B cell (primary cell): ENCODE data around the gene ZNF521. TPM values are rescaled to one million over a fixed set of nuclear protein-coding genes. Genes with fewer than 3 reads are reported as not detected.

ENCODE experiments used
- ATAC-seq: fragments of 200-7000 bp; cut with Tn5 transposase; one replicate; pipeline ENCODE4 v1.10.0; 2021; ENCODE audit warnings: low read depth, mild to moderate bottlenecking, moderate number of reproducible peaks, moderate library complexity
- CTCF ChIA-PET: fragments of 350-600 bp; sonication (Branson Sonifier 250); formaldehyde crosslinking; loops from one replicate; lab custom pipeline; 2021; ENCODE audit warnings: antibody characterized with exemption, inconsistent platforms; lab: Charles Lee
- POLR2A ChIA-PET: fragments of 350-600 bp; sonication (Branson Sonifier 250); formaldehyde crosslinking; loops from one replicate; lab custom pipeline; 2021; ENCODE audit warnings: antibody characterized with exemption; lab: Charles Lee
- DNase-seq: peaks from one replicate; pipeline ENCODE4 v3.0.0; 2013
- H2AFZ ChIP-seq: 2 replicates; pipeline ENCODE4 v1.6.1; 2012; ENCODE audit warnings: mild to moderate bottlenecking, low read depth, low read length; ENCODE audit not compliant: insufficient read depth, poor library complexity, severe bottlenecking
- H3K27ac ChIP-seq, 2 donors: 1 replicate in 1 of 2; 2 replicates in 1 of 2; pipeline ENCODE4 v1.5.1; 2012 to 2013; ENCODE audit warnings: low read length in 2 of 2, mild to moderate bottlenecking in 2 of 2, moderate library complexity in 1 of 2
- H3K27me3 ChIP-seq, 4 experiments: fragments of 200-600 bp in 1 of 4; sonication (generic) in 1 of 4; replicated peaks in 1 of 4; 1 replicate in 2 of 4; 2 replicates in 2 of 4; pipeline versions ENCODE4 v1.6.1 to v1.7.0; 2013 to 2016; ENCODE audit warnings: low read length in 3 of 4, mild to moderate bottlenecking in 2 of 4, mixed read lengths in 1 of 4, moderate library complexity in 1 of 4; ENCODE audit not compliant: insufficient read depth in 4 of 4, control insufficient read depth in 3 of 4; ENCODE audit errors: control extremely low read depth in 1 of 4
- H3K36me3 ChIP-seq, 2 experiments: replicated peaks in 1 of 2; 1 replicate in 1 of 2; 2 replicates in 1 of 2; pipeline versions ENCODE4 v1.6.1 to v1.7.1; 2013; ENCODE audit warnings: low read length in 1 of 2; ENCODE audit not compliant: insufficient read depth in 2 of 2, control insufficient read depth in 1 of 2; ENCODE audit errors: control extremely low read depth in 1 of 2, extremely low read depth in 1 of 2
- H3K4me1 ChIP-seq, 2 donors: fragments of 200-600 bp in 1 of 2; sonication (generic) in 1 of 2; 1 replicate in 1 of 2; 2 replicates in 1 of 2; pipeline versions ENCODE4 v1.5.1 to v1.6.1; 2013 to 2017; ENCODE audit warnings: low read length in 2 of 2; ENCODE audit not compliant: control insufficient read depth in 2 of 2, insufficient read depth in 2 of 2
- H3K4me2 ChIP-seq: replicated peaks from 2 replicates; pipeline ENCODE3; 2012; ENCODE audit warnings: mild to moderate bottlenecking, low read depth, low read length; ENCODE audit not compliant: poor library complexity, severe bottlenecking
- H3K4me3 ChIP-seq, 5 experiments: fragments of 200-600 bp in 1 of 5; sonication (generic) in 1 of 5; 1 replicate in 3 of 5; 2 replicates in 2 of 5; pipeline versions ENCODE4 v1.5.1 to v1.7.0; 2011 to 2016; ENCODE audit warnings: low read length in 4 of 5, mild to moderate bottlenecking in 4 of 5, low read depth in 2 of 5, control low read depth in 1 of 5, moderate library complexity in 1 of 5; ENCODE audit not compliant: insufficient read depth in 1 of 5; ENCODE audit errors: control extremely low read depth in 1 of 5, extremely low read depth in 1 of 5
- H3K79me2 ChIP-seq: fragments of 200-600 bp; sonication (generic); one replicate; pipeline ENCODE4 v1.6.0; 2016; ENCODE audit warnings: low read length; ENCODE audit not compliant: control insufficient read depth, insufficient read depth
- H3K9ac ChIP-seq: fragments of 200-600 bp; sonication (generic); 2 replicates; pipeline ENCODE4 v1.6.1; 2017; ENCODE audit warnings: mild to moderate bottlenecking, low read length, moderate library complexity
- H3K9me3 ChIP-seq, 3 donors: one replicate each; pipeline versions ENCODE4 v1.6.1 to v1.7.1; 2013; ENCODE audit warnings: low read length in 2 of 3; ENCODE audit not compliant: control insufficient read depth in 2 of 3, insufficient read depth in 1 of 3; ENCODE audit errors: control extremely low read depth in 1 of 3
- H4K20me1 ChIP-seq: 2 replicates; pipeline ENCODE4 v1.6.0; 2012; ENCODE audit warnings: mild to moderate bottlenecking, low read length; ENCODE audit not compliant: insufficient read depth, control insufficient read depth, poor library complexity, severe bottlenecking
- H3K27ac Mint-ChIP-seq: one replicate; pipeline ENCODE4 v1.8.0; 2021; ENCODE audit warnings: mixed read lengths
- H3K27me3 Mint-ChIP-seq: one replicate; pipeline ENCODE4 v1.8.0; 2021; ENCODE audit warnings: mixed read lengths
- H3K4me1 Mint-ChIP-seq: one replicate; pipeline ENCODE4 v1.8.0; 2021; ENCODE audit warnings: mixed read lengths
- H3K4me3 Mint-ChIP-seq: one replicate; pipeline ENCODE4 v1.8.0; 2021; ENCODE audit warnings: mixed read lengths
- H3K9me3 Mint-ChIP-seq: one replicate; pipeline ENCODE4 v1.8.0; 2022; ENCODE audit warnings: mixed read lengths; ENCODE audit not compliant: insufficient read depth
- CTCF ChIP-seq: fragments of 200-600 bp; IDR thresholded peaks from one replicate; pipeline ENCODE4 v1.8.0; 2022; ENCODE audit warnings: antibody characterized with exemption, mild to moderate bottlenecking
- EZH2 ChIP-seq: IDR thresholded peaks from 2 replicates; pipeline ENCODE4 v1.6.1; 2012; ENCODE audit warnings: borderline replicate concordance, low read depth, mild to moderate bottlenecking, moderate library complexity, low read length; ENCODE audit not compliant: insufficient read depth, poor library complexity, severe bottlenecking
- WGBS: methylation state at CpG from one replicate; pipeline ENCODE4 v1.1.5; 2013; ENCODE audit warnings: missing lambda C conversion rate; ENCODE audit not compliant: insufficient coverage; 5-methylcytosine and 5-hydroxymethylcytosine counted together
- intact Hi-C: fragments of 100-400 bp; cut with micrococcal nuclease; formaldehyde crosslinking; loops from one replicate; pipeline ENCODE4 v1.10.0; 2022
- polyA plus RNA-seq: library from polyadenylated mRNA; depleted of rRNA; stranded (reverse); fragments of >200 nt; gene quantifications from 2 replicates; pipeline ENCODE4 v1.2.3, GENCODE V29; 2012
- total RNA-seq, 2 donors: library from RNA; stranded (reverse); fragments of 120-200 nt in 1 of 2; gene quantifications; 1 replicate in 1 of 2; 2 replicates in 1 of 2; pipeline versions ENCODE4 v1.2.3 to v1.2.4, GENCODE V29; 2013 to 2022

ZNF521 gene
- total and polyA plus RNA-seq, 2 donors (not counting 1 experiment from before 2014, with no cell fraction given), result 0.04 to 9.0 TPM

- H3K9me3 Mint-ChIP-seq, result peaks cover 1% of the 10 kb centered on the region
- no peaks in the 10 kb centered on the region for H4K20me1 ChIP-seq
- no peak overlapping the region for H3K4me2 ChIP-seq
- H3K4me3 Mint-ChIP-seq, result no peak overlapping the region
- H3K79me2 ChIP-seq, result no peaks in the 10 kb centered on the region
- H3K4me3 ChIP-seq, result no peak overlapping the region
- H2AFZ ChIP-seq, result no peak overlapping the region
- no peaks in the 10 kb centered on the region for H3K4me1 Mint-ChIP-seq
- TF ChIP-seq EZH2 (no peak), CTCF (no peak)
- H3K27me3 Mint-ChIP-seq, result peaks cover 2% of the 10 kb centered on the region
- peaks cover 0 to 2% (median 0%) of the 10 kb centered on the region in 3 donors for H3K9me3 ChIP-seq
- intact Hi-C loops, result no loop called here
- 75% methylated on average over 2 of the region's 7 CpGs for WGBS
- H3K27me3 ChIP-seq, result no peaks in the 10 kb centered on the region
- POLR2A ChIA-PET, result no interaction called here
- H3K27ac ChIP-seq, result no peak overlapping the region
- no peak overlapping the region for H3K9ac ChIP-seq
- H3K36me3 ChIP-seq, result no peaks in the 10 kb centered on the region
- no peak overlapping the region for H3K27ac Mint-ChIP-seq
- CTCF ChIA-PET, result no interaction called here
- DNase-seq (no peak), ATAC-seq (no peak)
- H3K4me1 ChIP-seq, result no peaks in the 10 kb centered on the region
These were observed 239.0 kb downstream of the ZNF521 start for GRCh38 chr18:25112821-25113434.

GRCh38 chr18:25111377-25112288 lies 240.3 kb downstream of the ZNF521 start:
- H3K4me1 ChIP-seq, result no peaks in the 10 kb centered on the region
- no peak overlapping the region for H3K4me2 ChIP-seq
- CTCF ChIA-PET, result no interaction called here
- no peaks in the 10 kb centered on the region for H3K9me3 Mint-ChIP-seq
- no peaks in the 10 kb centered on the region for H4K20me1 ChIP-seq
- no peak overlapping the region for H3K4me3 Mint-ChIP-seq
- POLR2A ChIA-PET, result no interaction called here
- H3K4me3 ChIP-seq, result no peak overlapping the region
- no peaks in the 10 kb centered on the region for H3K27me3 Mint-ChIP-seq
- no peak overlapping the region for H2AFZ ChIP-seq
- intact Hi-C loops, result no loop called here
- H3K9me3 ChIP-seq, result peaks cover 0 to 2% (median 0%) of the 10 kb centered on the region in 3 donors
- H3K79me2 ChIP-seq, result no peaks in the 10 kb centered on the region
- H3K27ac ChIP-seq, result no peak overlapping the region
- ATAC-seq (no peak), DNase-seq (no peak)
- no peaks in the 10 kb centered on the region for H3K27me3 ChIP-seq
- no peak overlapping the region for H3K27ac Mint-ChIP-seq
- no peak overlapping the region for H3K9ac ChIP-seq
- no peaks in the 10 kb centered on the region for H3K4me1 Mint-ChIP-seq
- no peak for TF ChIP-seq EZH2
- WGBS, result 80% methylated on average over 8 of the region's 13 CpGs
- H3K36me3 ChIP-seq, result no peaks in the 10 kb centered on the region
